COLO668 (cell line): ENCODE measurements around the gene CEP112.

Source experiments
- DNase-seq: peaks from one replicate; lab custom pipeline; 2025; ENCODE audit not compliant: unreplicated experiment; lab: John Stamatoyannopoulos, UW

Gene CEP112

DNA sequence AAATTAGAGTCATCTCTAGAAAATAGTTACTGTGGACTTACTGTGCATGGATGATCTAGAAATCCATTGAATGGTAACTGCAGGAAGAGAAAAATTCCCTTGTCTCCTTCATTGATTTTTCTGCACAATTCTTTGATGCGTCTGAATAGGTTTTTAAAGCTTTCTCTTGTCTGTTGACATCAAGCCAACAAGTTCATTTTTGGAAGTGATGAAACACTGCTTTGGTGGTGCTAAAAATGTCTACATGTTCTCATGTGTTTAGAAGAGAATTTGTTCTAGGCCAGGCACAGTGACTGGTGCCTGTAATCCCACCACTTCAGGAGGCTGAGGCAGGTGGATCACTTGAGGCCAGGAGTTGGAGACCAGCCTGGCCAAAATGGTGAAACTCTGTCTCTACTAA lies 573.4 kb downstream of the CEP112 start:
- no peak for DNase-seq

DNA sequence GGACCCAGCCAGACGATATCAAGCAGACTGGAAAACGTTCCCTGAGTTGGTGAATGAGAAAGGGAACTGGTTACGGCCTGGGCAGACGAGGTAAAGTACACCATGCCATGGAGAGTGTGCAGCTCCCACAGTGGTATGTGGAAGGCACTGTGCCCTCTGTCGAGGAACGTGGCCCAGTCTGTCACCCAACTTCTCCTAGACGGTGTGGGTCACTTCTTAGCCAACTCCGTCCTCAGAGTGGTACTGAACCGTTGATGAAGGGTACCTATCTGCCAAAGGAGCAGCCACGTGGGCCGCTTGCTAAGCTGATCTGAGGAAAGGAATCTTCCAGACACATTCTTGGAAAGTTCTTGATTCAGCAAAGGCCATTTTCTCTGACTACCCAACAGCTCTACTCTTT lies 574.4 kb downstream of the CEP112 start:
- no peak for DNase-seq

DNA sequence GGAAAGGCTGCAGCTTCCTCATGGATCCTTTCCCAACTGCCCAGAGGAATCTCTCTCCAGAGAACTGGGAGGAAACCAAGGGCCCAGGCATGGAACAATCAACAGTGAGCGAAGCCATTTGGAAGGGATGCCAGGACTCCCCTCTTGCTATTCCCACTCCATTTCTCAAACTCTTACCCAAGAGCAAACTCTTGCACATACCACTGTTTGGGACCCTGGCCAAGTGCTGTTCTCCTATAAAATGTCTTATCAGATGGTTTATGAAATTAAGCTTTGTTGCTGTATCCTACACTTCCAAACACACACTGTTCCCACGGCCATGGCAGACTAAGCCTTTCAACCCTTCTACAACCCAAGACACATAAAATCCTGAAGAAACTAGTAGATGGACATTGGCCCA lies 582.2 kb downstream of the CEP112 start:
- DNase-seq = no peak

DNA sequence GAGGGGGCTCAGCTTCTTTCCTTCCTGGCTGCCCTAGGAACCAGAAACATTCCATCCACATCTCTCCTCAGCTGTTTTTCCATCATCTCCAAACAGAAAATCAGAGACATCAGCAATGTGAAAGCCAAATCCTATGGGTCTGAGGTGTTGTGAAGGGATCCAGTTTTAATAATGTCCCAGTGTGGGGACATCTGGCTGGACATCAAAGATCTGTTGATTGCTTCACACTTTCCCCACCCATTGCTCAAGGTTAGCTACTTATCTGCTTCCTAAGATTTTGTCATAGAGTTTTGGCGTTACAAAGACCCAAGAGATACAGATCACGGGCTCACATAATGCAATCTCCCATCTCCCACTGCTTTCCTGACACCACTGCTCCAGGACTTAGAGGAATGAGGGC lies 582.6 kb downstream of the CEP112 start:
- no peak for DNase-seq

DNA sequence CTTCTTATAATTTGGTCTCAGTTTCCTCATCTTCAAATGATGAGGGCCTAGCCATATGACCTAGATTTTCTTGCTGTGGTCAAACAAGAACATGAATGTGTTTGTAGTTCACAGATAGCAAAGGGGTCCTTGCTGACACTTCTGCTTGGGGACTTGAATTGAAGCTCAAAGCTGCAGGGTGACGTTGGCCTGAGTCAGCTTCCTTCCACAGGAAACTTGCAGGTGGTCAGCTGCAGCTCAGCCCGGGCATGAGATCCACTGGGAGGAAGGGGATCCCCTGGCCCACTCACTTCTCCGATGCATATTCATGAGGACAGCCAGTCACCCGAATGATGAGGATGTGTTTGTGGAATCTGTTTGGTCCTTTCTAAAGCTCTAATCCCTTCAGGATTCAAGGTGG lies 587.9 kb downstream of the CEP112 start:
- no peak for DNase-seq

DNA sequence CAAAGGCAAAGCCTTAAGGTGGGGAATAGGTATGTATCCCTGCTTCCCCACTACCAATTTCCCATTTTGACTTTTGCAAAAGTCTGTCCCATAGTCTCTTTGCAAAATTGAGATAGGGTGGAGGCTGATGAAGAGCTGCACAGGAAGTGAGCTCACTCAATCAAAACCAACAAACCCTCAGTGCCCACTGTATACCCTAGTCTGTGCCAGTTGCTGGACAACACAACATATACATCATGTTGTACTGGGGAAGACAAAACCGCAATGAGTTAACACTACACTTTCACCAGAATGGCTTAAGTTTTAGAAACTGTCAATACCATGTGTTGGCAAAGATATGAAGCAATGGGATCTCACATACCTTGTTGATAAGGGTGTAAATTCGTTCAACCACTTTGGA lies 590.1 kb downstream of the CEP112 start:
- no peak for DNase-seq

DNA sequence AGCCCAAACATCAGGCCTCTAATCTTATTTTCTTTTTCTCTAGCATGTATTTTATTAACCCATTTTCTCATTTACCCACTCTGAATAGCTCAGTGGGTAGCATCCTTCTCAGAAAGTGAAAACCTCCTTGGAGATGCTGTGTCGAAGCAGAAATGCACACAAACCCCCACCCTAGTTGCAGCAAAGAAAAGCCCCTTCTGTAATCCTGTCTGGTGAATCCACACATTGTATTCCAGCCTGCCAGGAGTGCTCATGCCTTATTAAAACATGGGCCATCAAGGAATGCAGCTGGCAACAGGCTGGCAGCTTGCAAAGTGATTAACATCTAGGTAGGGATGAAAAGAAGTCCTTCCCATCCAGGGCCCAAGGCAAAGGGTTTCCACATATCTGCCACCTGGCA lies 590.8 kb downstream of the CEP112 start:
- no peak for DNase-seq

DNA sequence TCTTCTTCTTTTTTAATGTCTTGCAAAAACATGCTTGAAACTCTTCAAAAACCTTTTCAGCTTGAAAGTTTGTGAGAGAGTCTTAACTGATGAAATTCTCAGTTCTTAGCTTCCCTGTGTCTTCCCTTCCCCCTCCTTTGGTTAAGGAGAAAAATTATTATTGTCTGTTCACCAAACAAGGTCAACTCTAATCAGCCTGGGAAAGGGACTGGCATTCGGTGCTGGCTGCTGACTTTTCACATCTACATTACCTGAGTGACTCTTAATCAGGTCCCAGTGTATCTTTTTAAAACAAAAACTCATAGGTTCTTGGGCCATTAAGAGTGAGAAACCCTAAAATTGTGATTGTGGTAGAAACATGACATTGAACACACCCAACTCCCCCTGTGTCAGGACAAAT lies 591.4 kb downstream of the CEP112 start:
- DNase-seq = no peak

DNA sequence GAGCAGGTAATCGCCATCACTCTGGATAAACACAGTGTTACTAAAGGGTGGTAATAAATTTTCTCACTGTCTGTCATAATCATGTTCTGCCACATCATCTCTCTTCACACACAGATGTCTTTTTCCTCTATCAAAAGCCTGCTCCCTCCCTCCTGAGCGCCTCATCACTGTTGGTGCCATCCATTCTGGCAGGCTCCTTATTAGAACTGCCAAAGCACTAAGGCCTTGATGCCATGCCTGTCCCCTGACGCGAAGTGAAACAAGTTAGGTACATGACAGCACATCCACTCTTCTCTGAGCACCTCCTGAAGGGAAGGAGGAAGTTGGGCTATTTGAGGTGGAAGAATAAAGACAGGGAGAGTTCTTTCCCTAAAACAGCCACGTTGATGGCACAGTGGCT lies 592.3 kb downstream of the CEP112 start:
- no peak for DNase-seq

DNA sequence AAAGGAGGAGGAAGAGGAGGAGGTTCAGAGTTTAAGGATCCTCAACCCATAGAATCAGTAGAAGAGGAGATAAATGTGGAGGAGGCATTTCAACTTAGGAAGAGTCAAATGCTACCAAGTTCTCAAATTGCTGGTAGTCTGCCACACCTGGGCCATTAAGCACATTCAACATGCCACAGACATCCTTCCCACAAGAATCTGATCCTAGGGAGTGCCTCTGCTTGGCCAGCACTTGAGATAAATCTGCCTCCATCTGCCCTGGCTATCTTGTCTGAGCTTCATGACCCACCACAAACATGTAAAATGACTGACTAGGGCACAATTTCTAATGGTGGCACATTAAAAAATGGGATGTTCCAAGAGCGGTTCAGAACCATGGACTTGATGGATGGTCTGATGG lies 593.2 kb downstream of the CEP112 start:
- DNase-seq = no peak

DNA sequence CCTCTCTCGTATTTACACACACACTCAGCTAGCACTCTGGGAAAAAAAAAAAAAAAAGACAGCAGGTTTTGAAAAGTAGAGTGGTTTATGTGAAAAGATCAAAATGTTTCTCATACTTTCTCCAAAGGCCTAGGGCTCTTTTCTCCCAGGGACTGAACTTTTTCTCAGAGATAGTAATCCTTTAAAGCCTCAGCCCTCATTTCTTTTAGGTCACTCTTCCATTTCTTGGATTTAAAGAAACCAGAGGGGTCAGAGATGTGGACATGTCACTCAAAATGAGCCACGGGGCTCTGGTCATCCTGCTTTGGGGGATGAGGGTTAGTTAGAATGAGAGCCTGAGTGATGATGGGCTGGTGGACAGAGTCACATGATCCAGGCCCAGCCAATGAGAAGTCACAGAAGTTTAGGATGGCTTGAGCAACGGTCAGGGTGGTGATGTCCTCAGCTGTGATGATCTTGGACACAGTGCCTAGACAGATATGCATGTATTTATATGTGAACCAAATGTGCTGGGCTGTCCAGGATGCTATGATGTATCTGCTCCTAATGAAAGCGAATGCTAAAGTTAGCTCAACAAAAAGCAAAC lies 596.8 kb downstream of the CEP112 start:
- no peak for DNase-seq

DNA sequence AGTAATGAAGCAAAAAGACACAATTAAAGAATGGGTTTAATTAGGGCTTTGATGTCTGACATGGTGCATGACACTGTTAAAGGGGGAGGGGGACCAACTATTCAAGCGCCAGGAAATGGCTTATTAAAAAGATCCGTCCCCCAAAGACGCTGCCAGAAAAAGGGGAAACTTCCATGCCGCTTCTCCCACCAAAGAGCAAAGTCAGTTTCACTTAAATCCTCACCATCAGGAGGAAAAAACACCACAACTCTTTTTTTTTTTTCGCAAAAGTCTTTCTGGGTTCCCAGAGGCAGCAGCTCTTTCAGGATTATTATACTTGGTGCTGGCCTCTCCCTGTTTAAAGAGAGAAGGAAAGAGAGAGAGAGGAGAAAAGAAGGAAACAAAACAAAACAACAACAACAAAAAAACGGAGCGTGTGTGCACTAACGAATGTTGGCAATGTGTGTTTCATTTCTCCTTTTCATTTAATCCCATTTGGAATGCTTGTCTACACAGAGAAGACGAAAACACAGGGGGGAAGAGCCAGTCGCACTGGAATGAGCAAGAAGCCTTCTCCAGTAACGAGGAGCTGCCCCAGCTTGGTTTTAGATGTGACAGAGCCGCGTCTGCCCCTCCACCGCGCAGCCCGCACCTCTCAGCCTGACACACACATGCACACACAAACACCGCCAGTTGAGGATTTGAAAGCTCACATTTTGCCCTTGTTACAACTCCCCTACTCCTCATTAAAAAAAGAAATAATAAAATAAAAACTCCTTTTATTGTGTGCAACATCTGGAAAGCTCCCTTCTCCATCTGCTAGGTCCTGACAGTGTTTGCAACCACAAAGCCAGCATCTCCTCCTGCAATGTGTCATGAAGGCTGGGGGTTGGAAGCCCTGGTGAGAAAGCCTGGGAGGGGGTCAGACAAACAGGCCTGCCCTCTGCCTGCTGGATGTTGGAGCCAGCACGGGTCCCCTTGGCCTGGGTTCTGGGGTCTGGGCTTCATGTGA lies 597.8 kb downstream of the CEP112 start:
- DNase-seq = no peak

DNA sequence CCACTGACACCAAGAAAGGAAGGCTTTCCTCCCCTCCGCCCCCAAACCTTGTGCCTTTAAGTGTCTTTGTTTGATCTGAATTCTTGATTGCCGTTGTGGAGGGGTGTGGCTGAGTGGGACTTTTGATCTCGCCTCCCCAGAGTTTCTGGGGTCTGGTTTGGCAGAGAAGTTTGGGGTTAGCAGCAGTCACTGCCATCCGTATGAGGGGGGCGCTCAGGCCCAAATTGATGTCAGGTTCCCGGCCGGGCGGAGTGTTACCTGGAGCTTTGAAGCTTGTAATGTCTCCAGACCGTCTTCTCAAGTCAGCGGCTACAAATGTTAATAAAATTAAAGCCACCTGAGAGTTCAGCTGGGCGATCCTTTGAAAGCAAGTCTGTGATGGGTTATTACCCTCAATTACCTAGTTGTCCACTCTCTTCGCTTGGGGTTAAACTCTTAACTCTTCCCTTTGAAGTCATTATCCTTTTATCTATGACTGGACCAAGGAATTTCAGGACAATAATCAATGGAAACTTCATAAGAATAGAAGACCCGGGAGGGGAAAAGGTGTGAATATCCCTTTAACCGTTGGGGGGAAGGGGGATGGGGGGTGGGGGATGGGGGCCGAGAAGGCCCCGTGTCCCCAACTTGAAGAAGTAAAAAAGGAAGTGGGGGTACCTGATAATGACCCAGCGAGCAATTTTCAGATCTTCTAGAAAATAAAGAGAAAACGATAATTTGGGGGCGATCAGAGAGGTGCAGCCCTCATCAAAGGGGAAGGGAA lies 598.7 kb downstream of the CEP112 start:
- no peak for DNase-seq

DNA sequence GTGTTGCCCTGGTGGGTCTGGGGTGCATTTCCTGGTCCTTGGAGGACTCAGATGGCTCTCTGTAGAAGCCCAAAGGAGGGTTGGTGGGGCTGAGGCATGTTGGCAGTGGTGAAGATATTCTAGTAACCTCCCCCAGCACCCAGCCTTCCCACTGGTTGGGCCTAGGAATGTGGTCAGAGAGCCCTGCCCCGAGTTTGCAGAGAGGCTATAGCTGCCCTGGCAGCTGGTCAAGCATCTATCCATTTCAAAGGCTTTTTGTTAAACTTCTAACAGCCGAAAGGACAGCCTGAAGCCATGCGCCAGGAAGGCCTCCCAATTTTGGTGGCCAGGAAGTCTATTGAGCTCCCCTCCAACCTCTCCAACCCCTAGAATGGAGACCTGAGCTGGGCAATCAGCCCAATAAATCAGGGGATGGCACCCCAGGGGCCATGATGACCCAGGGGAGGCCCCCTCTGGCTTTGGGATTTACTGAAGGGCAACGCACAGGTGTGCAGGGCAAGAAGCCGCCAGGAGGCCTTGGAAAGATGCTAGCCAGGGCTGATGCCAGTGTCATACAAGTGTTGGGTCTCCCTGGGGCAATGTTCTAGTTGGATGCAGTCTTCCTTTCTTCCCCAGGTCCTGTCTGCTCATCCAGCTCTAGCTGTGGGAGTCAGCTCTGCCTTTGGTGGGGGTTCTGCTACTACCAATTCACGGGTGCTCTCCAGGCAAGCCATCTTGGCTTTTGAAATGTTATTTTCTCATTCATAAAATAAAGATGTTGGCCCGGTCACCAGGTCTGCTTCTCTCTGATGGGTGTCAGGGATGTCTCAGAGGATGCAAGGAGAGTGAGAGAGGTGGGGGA lies 599.6 kb downstream of the CEP112 start:
- DNase-seq = no peak

DNA sequence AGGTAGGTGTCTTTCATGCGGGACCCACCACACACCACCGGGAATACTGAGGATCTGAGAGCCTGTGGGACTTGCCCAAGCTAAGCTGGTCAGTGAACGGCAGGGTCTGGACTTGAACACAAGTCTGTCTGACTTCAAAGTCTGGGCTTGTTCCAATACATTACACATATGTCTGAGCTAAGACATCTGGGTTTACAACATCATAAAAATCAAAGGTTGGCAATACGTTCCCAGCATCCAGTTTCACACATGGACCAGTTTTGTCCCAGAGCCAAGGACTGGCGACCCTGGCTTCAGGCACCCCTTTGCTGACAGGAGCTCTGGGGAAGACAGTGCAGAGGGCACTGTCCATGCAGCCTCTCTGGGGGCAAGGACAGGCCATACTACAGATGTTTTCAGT lies 602.6 kb downstream of the CEP112 start:
- no peak for DNase-seq

DNA sequence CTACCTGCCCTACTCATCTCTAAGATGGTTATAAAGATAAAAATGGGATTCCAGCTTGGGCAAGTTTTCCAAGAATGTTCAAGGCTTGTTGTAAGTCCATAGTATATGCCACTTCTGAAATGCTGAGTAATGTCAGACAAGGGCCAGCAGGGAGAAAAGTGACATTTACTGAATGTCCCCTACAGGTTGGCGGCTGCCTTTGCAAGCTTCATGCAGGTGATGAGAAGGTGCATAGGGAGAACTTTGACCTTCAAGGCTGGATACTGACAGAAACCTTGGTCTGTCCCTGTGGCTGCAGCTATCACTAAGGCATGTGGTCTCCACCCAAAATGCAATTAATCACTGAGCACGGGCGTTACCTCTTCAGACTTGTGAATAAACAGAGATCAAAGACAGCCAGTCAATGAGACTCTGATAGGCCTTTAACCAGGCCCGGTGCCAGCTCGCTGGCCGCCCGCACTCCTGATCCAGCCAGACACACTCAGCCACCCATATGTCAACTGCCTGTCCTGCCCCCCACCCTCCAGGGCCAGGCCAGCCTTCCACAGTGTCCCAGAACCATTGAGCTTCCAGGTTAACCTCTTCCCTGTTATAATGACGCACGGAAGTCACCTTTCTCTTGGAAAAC lies 603.6 kb downstream of the CEP112 start:
- peak; percentile 66 for DNase-seq

DNA sequence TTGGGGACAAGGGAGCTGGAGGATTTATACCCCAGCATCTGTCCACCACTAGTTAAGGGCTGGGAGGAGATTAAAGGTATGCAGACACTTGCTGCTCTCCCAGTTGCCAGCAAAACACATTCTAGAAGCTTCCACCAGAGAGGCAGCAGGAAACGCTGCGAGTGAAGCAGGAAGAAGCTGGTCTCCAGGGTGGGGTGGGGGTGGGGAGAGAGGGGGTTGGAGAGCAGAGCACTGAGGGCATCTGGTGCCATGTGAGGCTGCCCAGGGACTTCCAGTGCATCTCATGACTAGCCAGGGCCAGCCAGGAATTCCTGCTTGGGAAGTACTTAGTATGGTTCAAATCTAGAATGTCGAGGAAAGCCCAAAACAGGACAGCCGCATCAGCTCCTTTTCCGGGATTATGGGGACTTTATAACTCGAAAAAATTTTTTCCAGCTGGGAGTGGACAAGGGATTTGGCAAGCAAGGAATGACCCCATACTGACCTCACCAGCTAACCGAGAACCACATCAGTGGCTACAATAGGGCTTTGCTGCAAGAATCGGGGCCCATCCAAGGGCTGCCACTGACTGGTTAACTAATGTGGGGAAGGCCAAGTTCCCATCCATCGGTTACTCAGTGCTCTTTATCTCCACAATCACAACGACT lies 604.3 kb downstream of the CEP112 start:
- DNase-seq = no peak

DNA sequence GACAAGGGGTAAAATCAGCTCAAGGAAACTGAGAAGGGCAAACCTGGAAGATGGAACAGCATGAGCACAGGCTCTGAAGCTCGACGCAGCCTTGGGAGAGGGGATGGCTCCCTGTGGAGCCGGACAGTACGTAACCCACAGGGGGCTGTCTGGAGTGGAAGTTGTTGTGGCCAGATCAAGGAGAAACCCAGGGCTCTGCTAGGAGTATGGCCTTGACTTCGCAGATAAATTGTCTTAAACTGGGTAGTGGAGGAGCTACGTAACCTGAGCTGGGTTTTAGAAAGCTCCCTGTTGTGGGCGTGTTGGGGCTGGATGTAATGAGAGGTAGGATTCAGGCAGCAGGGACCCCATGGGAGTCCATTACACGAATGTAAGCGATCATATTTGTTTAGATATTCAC lies 605.0 kb downstream of the CEP112 start:
- DNase-seq = no peak
